GM04504 (cell line): ENCODE results near the gene EIF5AL1.
"Not testable (repeated sequence)": the region's sequence is repeated elsewhere in the genome, so short reads cannot be mapped to it uniquely, and the experiment has no call there.

Experiments used
- DNase-seq: peaks from one replicate; pipeline ENCODE4 v3.0.0-alpha.2; 2012; ENCODE audit warnings: low read depth

Gene EIF5AL1

DNA sequence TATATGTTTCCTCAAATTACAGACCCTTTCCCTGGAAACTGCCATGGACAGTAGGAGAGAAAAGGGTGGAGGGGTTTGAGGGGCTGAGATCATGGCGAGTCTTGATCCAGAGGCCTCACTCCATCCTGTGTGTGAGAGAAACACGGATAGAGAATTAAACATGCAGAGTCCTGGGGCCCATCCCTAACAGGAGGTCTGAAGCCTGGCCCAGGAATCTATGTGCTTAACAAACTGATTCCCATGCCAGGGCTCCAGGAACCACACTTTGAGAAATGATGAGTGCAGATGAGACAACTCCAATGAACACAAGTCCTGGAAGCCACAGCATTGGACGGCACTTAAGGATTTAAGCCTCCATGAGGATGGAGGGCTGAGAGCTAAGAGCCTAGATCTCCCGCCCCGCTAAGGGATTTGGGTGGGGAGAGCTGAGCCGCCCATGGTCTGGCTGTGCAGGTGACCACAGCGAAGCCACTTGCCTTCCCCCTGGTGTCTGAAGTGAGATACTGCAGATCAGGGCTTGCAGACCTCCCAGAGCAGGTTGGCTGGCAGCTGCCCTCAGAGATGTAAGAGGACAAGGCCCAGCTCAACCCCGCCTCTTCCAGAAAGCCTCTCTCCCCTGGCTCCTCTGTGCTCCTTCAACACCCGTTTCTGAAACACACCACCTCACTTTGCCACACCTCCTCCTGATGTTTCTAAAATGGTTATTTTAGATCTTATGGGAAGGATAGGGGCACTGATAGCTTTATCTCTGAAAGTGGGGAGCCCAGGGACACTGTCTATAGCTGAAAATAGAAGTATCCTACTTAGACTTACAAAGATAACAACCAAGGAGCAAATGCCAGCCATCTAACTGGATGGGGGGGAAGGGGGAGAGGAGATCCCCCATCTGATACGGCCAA, 24.8 kb upstream of the EIF5AL1 start:
- peak; percentile 40 for DNase-seq

DNA sequence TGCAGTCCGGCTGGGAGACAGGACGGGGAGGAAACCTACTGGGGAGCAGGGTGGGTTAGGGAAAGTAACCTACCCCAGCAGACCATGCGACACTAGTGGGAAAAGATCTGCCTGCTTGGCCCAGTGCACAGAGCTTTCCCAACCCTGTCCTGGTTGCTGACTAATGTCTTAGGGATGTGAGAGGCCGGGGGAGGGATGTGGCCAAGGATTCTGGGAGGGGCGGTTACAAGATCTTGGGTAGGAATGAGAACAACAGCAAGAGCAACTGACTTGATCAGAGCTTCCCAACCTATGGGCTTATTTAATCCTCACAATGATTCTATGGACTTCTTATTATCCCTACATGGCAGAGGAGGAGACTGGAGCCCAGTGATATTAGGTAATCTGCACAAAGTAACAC, 24.0 kb upstream of the EIF5AL1 start:
- peak; percentile 85 for DNase-seq

DNA sequence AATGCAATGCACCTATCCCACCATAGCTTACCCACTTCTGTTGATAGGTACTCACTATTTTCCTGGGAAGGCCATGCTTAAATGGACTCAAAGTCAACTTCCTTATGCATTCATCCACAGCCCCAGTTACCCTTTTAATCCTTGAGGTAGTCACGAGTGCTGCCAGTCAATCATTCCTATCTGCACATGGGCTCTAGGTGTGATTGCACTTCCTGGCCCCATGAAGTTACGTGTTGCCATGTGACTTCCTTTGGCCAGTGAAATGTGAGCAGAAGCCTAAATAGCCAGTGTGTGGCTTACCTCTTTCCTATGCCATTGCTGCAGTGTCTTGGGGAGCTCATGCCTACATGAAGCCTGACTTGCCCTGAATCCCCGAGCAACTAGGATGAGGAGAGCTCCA, 23.5 kb upstream of the EIF5AL1 start:
- DNase-seq = no peak

DNA sequence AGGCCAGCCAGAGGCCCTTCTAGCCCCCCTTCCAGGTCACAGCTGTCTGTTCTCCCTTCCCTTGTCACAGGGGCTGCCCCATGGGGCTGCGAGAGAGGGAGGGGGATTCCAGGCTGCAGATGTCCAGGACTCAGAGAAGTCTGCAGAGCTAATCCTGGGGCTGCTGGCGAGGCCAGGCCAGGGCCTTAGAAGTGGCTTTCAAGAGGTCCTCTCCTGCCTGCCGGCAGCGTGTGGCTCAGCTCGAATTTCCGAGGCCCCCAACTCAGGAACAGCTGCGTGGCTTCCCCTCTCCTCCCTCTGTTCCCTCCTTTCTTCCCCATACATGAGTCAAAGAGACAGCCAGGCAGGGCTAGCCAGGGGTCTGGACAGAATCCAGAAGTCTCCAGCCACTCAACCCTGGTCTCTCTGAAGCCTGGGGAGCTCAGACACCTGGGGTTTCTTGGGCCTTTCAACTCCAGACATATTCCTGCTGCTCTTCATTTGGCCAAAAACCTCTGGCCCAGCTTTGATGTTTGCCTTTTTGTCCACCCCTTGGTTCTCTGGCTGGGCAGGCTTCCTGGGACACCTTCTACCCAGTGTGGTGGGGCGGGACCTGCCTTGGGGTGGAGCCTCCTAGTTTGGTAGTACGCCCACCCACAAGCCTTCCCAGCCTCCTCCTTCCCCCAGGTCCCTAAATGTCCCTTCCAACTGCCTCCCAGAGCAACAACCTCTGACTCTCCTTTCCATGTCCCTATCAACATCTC, 21.8 kb upstream of the EIF5AL1 start:
- no peak for DNase-seq

DNA sequence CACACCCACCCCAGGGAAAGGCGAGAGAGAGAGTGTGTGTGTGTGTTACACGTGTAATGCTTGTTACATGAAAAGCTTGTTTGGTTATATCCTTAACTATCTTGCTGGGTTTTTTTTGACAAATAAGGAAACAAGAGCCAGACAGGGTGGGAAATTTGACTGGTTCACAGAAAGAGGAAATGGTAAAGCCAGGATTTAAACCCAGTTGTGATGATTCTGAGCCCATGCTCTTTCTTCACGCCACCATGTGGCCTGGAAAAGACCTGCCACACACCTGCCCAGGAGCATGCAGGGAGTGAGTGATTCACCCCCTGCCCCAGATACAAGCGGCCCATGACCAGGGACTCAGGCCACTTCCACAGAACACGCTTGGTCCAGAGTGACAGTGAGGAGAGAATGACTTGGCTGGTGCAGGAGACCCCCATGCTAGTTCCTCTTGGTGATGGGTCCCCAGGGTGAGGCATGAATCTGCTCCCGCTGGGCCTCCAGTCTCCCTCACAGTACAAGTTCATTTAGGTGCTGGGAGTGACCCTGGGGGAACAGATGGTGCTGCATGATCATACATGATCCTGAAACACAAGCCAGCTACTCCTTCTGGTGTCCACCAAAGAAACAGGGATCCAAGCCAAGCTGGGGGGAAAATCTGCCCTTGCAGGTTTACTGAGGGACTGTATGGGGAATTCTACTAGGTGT, 21.0 kb upstream of the EIF5AL1 start:
- DNase-seq = no peak

DNA sequence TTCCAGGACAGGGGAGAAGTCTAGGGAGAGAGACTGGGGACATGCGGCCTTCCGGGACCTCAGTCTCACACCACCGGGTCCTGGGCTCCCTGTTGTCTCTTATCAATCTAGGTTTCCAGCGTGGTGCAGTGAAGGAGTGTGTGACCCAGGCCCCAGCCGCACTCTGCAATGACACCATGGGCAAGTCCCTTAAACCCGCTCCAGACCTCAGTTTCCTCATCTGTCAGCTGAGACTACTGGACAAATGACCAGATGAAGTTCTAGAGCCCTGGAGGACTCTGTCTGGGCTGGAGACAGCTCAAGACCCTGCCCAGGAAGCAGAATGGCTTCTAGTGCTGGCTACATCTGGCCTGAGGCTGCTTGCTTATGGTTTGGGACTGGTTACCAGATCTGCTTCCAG, 20.1 kb upstream of the EIF5AL1 start:
- DNase-seq = no peak

DNA sequence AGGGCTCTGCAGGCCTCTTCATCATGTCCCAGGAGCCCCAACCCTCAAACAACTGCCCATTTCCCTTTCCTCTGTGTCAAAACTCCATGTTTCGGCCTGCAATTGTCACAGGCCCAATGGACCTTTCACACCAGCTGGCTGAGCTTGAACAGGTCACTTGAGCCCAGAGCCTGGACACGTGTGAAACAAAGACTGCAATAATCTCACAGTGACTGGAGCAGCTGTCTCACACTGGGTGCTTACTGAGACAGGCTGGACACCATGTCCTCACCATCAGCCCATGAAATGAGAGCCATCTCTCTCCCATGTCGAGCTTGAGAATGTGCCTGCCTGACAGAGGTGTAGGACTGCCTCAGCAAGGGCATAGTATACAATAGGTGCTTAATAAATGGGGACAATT, 19.5 kb upstream of the EIF5AL1 start:
- no peak for DNase-seq

DNA sequence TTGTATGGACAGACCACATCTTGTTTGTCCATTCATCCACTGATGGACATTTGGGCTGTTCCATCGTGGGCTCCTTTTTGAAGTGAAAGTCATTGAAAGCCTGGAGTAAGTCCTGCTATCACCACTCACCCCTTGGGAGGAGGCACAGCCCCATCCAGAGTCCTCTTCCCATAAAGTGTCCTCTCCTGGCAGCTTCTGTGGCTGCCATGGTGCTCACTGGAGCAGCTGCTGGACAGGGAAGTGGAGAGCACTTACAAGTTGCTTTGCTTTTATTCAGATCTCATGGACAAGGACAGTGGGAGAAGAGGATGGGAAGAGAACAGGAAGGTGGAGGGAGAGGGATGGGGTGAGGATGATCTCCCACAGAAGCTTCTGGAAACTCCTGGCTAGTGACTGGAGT, 18.5 kb upstream of the EIF5AL1 start:
- no peak for DNase-seq

DNA sequence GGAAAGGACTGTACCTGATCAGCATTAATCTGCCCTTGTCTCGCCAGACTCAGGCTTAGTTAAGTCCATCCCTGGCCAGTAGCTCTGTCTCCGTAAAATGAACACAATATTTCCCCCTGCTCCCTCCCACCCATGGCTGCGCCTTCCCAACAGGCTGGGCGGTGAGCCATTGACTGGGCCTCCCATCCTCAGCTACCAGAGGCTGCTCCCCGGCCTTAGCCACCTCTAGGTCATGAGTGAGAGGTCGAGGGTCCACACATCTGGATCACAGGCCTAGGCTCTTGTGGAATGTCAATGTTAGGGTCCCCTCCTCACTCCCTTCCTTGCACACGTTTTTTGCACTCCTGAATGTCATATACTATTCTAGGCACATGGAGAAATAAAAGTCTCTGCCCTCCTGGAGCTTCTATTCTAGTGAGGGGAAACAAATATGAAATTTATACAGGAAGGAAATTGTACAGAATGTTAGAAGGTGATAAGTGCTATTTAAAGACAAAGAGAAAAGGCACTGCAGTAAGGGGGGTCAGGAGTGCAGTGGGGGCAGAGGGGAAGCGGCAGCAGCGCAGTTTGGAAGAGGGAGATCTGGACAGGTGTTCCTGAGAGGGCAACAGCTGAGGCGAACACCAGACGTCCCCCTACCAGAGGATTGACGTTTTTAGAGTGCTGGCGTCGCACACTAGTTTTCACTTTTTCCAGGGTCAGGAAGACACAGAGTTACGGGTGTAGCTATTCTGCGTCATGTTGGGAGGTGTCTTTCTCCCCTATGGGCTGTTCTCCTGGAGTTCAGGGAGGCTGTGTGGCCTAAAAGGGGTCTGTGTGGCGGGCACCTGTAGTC, 17.2 kb upstream of the EIF5AL1 start:
- no peak for DNase-seq

DNA sequence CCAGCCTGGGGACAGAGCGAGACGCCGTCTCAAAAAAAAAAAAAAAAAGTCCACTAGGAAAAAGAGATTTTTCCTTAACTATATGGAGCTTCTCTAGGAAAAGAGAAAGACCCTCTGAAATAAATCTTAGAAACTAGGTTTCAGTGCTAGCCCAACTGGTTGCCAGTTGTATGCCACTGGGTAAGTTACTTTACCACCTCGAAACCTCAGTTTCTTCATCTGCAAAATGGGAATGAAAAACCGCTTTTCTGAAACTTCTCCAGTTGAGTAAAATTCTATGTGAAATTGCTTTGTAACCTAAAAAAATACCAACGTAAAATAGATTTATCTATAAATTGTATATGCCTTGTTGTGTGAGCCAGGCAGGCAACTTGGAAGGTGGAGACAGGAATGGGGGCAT, 16.5 kb upstream of the EIF5AL1 start:
- no peak for DNase-seq

DNA sequence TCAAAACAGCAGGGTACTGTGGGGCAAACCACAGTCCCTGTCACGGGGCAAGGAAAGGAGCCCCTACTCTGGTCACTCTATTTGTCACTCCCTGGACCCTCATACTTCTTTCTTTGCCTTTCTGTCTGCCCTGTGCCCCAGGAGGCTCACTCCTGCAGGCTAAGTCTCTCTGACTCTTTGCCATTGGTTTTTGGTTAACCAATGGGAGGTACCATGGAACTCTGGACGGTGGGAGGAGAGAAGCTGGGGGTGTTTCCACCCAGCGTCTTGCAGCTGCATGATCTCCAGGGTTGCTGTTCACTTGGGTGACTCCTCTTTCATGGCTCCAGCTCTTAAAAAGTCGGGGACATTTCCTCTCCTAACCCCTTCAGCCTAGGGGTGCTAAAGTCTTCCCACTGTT, 15.4 kb upstream of the EIF5AL1 start:
- no peak for DNase-seq

DNA sequence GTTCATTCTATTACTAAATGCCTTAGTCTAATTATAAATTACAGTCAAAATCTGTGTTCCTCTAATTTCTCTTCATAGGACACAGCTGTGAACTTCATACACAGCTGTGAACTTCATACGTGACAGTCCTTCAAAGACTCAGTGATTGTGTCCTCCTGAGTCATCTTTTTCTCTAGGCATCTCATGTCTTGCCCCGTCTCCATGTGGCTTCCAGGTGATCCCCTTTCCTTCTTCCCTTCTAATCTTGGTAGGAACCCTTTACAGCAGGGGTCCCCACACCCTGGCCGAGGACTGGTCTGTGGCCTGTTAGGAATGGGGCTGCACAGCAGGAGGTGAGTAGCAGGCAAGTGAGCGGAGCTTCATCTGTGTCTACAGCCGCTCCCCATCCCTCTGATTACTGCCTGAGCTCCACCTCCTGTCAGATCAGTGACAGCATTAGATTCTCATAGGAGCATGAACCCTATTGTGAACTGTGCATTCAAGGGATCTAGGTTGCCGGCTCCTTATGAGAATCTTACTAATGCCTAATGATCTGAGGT, 14.0 kb upstream of the EIF5AL1 start:
- no peak for DNase-seq

DNA sequence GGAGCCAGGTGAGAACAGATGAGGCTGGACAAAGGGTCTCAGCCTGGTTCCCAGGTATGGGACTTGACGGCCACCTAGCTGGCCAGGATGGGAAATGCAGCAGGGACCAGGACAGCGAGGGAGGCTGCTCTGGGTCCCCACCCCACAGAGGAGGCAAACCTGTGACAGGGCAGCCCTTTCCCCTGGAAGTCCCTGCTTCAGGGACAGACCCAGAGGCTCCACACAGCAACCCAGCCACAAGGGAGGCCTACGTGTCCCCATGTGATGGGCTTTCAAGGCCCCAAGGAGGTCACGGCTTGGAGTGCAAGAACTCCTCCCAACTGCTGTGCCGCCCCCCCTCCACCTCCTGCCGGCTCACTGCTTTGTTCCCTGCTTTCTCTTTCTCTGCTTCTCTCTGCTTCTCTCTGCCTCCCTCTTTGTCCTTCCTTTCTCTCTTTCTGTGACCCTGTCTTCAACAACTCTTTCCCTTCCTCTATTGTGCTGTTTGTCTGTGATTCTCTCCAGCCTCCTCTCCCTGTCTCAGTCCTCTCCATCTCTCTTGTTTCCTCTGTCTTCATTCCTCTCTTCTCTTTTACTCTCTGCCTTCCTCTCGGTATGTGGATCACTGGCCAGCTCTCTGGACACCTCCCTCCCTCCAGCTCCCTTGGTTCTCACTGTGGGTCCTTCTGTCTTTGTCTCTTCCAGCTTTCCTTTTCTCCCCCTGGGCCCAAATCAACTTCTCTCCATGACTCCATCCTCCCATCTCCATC, 9.6 kb upstream of the EIF5AL1 start:
- DNase-seq = no peak

DNA sequence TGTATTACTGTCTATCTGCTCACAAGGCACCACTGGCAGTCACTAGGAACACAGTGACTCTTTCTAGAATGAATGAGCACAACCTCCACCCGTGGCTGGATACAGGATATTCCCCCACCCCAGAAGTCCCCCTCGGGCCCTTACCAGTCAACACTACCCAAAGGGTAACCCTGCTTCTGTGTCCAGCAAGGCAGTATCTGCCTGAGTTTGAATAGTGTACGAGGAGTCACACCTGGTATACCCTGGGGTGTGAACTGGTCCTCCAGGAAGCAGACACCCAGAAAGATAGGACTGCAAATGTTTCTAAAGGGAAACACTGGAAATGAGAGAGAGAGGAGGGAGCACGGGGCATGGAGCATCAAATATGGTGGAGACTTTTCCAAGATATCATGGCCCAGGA, 8.5 kb upstream of the EIF5AL1 start:
- DNase-seq = not testable (repeated sequence)

DNA sequence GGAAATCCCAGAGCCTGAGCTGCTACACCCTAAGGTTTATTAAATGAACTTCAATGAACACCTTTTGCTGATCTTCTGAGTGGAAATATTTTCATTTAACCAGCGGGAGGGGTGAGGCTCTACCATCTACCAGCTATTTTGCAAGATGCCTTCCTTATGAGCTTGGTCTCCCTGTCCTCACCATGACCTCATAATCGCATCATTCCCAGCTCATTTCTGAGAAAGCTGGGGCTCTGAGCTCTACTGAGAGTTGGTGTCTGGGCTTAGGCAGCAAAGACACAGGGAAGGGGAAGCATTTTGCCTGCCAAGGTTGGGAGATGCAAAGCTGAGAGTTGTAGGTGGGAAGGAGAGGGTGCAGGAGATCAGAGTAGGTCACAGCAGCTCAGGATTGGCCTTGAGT, 7.8 kb upstream of the EIF5AL1 start:
- DNase-seq = not testable (repeated sequence)

DNA sequence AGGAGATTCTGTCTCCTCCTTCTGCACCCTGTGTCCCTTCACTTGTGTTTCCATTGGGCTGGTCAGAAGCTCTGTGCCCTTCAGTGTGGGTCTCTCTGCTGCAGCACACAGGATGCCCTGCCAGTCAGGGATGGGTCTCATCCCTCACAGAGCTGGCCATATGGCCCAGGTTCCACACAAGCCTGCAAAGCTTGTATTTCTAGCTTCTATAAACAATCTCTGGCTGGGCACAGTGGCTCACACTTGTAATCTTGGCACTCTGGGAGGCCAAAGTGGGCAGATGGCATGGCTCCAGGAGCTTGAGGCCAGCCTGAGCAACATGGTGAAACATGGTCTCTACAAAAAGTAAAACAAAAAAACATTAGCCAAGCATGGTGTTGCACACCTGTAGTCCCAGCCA, 7.0 kb upstream of the EIF5AL1 start:
- DNase-seq = not testable (repeated sequence)

DNA sequence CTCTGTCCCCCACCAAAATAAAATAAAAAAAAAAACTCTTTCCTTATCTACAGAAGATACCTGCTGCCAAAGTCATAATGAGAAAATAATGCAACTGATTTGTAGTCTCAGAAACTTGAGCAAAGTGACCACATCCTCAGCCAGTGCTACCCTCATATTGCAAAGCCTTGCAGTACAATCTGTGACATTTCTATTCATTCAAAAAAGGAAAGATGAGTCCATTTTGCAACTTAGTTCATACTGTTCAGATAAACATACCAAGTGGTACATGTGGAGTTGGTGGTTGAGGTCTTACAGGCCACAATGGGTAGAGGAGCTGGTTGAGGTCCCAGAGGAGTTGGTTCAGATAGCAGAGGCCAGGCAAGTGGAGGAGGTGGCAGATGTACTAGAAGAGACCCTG, 6.5 kb upstream of the EIF5AL1 start:
- DNase-seq = no peak

DNA sequence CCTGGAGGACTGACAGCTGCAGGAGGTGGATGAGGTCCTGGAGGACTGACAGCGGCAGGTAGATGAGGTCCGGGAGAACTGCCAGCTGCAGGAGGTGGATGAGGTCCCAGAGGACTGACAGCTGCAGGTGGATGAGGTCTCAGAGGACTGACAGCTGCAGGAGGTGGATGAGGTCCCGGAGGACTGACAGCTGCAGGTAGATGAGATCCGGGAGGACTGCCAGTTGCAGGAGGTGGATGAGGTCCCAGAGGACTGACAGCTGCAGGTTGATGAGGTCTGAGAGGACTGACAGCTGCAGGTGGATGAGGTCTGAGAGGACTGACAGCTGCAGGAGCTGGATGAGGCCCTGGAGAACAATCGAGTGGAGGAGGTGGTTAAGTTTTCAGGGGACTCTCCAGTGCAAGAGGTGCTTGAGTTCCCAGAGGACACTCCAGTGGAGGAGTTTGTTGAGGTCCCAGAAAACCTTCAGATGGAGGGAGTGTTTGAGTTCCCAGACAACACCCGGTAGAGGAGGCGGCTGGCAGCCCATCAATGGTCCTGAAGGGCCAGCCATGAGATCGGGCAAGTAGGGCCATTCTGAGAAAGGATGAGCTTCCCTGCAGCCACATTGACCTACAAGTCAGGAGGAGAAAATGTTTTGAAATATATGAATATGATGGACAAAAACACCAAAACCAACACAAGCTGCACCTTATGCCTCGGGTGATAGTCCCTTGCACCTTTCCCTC, 4.7 kb upstream of the EIF5AL1 start:
- no peak for DNase-seq

DNA sequence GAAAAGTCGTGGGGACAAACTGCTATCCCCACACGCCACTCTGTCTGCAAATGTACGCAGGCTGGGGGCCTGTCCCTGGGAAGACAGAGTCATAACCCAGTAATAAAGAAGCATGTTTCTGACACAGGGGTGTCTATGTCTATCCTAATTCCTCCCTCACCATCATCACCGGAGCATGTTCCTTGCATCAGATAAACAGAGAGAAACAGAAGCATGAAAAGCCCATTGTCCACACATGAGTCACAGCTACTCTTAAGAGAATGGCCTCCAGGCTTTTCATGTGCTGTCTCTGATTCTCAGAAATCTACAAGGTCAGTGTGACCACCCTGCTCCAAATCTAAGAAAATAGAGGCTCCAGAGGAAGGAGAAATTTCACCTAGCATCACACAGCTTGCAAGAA, 4.1 kb upstream of the EIF5AL1 start:
- not testable (repeated sequence) for DNase-seq

DNA sequence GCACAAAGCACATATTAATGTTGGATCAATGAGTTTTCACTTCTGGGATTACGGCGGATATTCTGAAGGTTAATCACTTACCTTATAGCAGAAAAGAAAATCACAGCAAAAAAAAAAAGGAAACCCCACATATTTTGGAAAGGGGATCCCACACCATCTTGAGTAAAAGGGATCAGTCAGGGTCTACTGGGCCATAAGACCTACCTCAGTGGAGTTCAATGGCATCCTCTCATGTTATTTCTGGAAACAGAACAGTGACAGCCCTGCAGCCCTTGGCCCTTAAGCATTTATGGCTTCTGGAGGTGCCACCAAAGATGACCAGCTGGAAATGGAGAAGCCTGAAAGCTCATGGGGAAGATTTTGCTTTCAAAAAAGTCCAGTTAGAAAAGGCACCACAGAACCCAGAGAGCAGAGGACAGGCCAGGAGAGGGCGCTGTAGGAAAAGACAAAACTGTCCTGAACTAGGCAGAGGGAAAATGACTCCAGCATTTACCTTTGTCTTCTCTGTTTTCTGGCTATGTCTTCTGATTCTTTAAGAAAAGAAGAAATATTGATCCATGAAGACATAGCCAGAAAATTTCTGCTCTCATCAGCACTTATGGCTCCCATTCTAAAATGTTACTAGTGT, 2.9 kb upstream of the EIF5AL1 start:
- not testable (repeated sequence) for DNase-seq
